Esophagus muscularis mucosa (tissue), 4 donors: ENCODE data around the gene SPINK2. TPM values are rescaled to one million over a fixed set of nuclear protein-coding genes. Genes with fewer than 3 reads are reported as not detected.

Source experiments
- DNase-seq: peaks from one replicate; pipeline ENCODE4 v3.0.0-alpha.2; 2017; ENCODE audit errors: extremely low spot score
- H3K27ac ChIP-seq, 4 donors: fragments of 200-600 bp; sonication (generic); replicated peaks in 1 of 4; 1 replicate in 3 of 4; 2 replicates in 1 of 4; pipeline ENCODE4 v1.5.1; 2016 to 2019; ENCODE audit warnings: mild to moderate bottlenecking in 1 of 4
- H3K27me3 ChIP-seq, 4 donors: fragments of 200-600 bp; sonication (generic); one replicate each; pipeline versions ENCODE4 v1.5.1 to v1.6.0; 2016 to 2019
- H3K36me3 ChIP-seq, 4 donors: fragments of 200-600 bp; sonication (generic); one replicate each; pipeline ENCODE4 v1.5.1; 2016 to 2019
- H3K4me1 ChIP-seq, 4 donors: fragments of 200-600 bp; sonication (generic); one replicate each; pipeline ENCODE4 v1.5.1; 2016 to 2019
- H3K4me3 ChIP-seq, 4 donors: fragments of 200-600 bp; sonication (generic); 1 replicate in 2 of 4; 2 replicates in 2 of 4; pipeline ENCODE4 v1.5.1; 2016 to 2019; ENCODE audit warnings: mild to moderate bottlenecking in 4 of 4, moderate library complexity in 1 of 4
- H3K9me3 ChIP-seq, 4 donors: fragments of 200-600 bp; sonication (generic); 1 replicate in 3 of 4; 2 replicates in 1 of 4; pipeline ENCODE4 v1.5.1; 2016 to 2019
- EP300 ChIP-seq: sonication (generic); formaldehyde crosslinking; IDR thresholded peaks from one replicate; pipeline ENCODE4 v1.6.1; 2017; ENCODE audit warnings: antibody characterized with exemption
- POLR2A ChIP-seq: fragments of 450-650 bp; IDR thresholded peaks from one replicate; pipeline ENCODE4 v1.6.1; 2017; ENCODE audit warnings: antibody characterized with exemption, moderate library complexity, mild to moderate bottlenecking, low read depth
- POLR2AphosphoS5 ChIP-seq, 2 donors: sonication (generic); formaldehyde crosslinking; IDR thresholded peaks; one replicate each; pipeline ENCODE4 v1.6.1; 2017; ENCODE audit warnings: antibody characterized with exemption in 2 of 2
- WGBS: methylation state at CpG from one replicate; pipeline ENCODE4 v1.1.5; 2018; 5-methylcytosine and 5-hydroxymethylcytosine counted together
- intact Hi-C: fragments of 100-400 bp; cut with DNase I; formaldehyde crosslinking; loops from one replicate; pipeline ENCODE4 v1.15.1; 2023
- total RNA-seq, 4 donors: library from RNA; depleted of rRNA; stranded (reverse); fragments of >200 nt; gene quantifications; one replicate each; pipeline versions ENCODE4 v1.1.0 to v1.2.1, GENCODE V29; 2016
- TF ChIP-seq, protein P1 (sequence below), 3 experiments: fragments of 200-600 bp in 2 of 3; fragments of 450-650 bp in 1 of 3; sonication (generic) in 2 of 3; IDR thresholded peaks; one replicate each; pipeline ENCODE4 v1.5.1; 2017 to 2019; ENCODE audit warnings: antibody characterized with exemption in 3 of 3, mild to moderate bottlenecking in 2 of 3, moderate library complexity in 1 of 3

The SPINK2 gene
- total RNA-seq, 4 donors from 2014 or later = not detected

DNA sequence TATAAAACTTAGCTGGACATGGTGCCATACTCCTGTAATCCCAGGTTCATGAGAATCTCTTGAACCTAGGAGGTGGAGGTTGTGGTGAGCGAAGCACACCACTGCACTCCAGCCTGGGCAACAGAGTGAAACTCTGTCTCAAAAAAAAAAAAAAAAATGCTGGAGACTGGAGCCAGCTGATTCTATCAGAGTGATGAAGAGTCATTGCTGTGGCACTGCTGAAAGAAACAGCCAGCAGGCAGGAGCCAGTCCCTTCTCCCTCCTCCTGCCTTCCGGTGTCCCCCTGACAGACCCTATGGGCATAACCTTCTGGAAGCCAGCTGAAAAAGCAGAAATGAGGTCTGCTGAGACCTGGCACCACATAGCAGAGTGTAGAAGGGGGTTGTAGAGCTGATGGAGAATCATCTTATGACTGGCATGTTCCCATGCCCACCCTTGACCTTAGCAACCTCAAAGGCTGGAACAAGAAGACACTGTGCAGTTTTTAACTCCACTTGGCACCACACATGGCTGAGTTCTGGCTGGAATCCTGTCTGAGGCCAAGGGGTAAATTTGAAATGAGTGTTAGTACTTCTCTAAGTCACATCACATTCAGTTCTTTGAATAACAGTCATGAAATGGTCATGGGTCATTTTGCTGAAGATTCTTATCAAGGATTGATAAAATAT is 2.6 kb upstream of the SPINK2 start:
- 65% methylated on average over 2 of the region's 2 CpGs for WGBS
- intact Hi-C loops = no loop called here

DNA sequence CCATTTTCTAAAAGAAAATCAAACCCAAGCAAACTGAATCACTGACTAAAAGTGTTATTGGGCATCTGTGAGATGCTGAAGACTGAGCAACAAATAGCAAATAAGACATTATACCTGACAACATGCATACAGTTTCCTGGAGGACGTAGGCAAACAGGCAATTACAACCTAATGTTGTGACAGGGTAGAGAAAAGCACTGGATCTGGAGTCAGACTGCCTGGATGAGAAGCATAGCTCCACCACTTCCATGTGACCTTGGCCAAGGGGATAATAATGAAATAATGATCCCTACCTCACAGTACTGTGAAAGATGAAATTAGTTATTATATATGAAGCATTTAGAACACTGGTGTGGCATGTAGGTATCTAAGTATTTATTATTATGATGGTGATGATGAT is 2.7 kb downstream of the SPINK2 start:
- TF ChIP-seq, protein P1, sequence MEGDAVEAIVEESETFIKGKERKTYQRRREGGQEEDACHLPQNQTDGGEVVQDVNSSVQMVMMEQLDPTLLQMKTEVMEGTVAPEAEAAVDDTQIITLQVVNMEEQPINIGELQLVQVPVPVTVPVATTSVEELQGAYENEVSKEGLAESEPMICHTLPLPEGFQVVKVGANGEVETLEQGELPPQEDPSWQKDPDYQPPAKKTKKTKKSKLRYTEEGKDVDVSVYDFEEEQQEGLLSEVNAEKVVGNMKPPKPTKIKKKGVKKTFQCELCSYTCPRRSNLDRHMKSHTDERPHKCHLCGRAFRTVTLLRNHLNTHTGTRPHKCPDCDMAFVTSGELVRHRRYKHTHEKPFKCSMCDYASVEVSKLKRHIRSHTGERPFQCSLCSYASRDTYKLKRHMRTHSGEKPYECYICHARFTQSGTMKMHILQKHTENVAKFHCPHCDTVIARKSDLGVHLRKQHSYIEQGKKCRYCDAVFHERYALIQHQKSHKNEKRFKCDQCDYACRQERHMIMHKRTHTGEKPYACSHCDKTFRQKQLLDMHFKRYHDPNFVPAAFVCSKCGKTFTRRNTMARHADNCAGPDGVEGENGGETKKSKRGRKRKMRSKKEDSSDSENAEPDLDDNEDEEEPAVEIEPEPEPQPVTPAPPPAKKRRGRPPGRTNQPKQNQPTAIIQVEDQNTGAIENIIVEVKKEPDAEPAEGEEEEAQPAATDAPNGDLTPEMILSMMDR (IDR thresholded peaks at IDR 0.05) = no peak
- TF ChIP-seq POLR2A (no peak), POLR2AphosphoS5 (IDR thresholded peaks at IDR 0.05) (no peak), EP300 (no peak)
- Histone ChIP-seq H3K9me3 (no peaks in the 10 kb centered on the region), H3K27me3 (peaks cover 0 to 43% (median 6%) of the 10 kb centered on the region in 4 donors), H3K36me3 (no peaks in the 10 kb centered on the region), H3K27ac (no peak overlapping the region), H3K4me3 (no peak overlapping the region), H3K4me1 (peaks cover 4 to 10% (median 9%) of the 10 kb centered on the region in 4 donors)
- no peak for DNase-seq
- WGBS = 67% methylated on average over 1 of the region's 1 CpG
- intact Hi-C loops = no loop called here

More for the DNA sequence above, 2.6 kb upstream of the SPINK2 start:
- Histone ChIP-seq H3K9me3 (no peaks in the 10 kb centered on the region), H3K4me1 (peaks cover 4 to 10% (median 9%) of the 10 kb centered on the region in 4 donors), H3K27me3 (peaks cover 0 to 37% (median 6%) of the 10 kb centered on the region in 4 donors), H3K4me3 (no peak overlapping the region), H3K27ac (no peak overlapping the region), H3K36me3 (no peaks in the 10 kb centered on the region)
- TF ChIP-seq, protein P1 (IDR thresholded peaks at IDR 0.05) = no peak
- no peak for TF ChIP-seq EP300
- TF ChIP-seq POLR2AphosphoS5 (IDR thresholded peaks at IDR 0.05) = no peak
- TF ChIP-seq POLR2A = no peak
- no peak for DNase-seq

DNA sequence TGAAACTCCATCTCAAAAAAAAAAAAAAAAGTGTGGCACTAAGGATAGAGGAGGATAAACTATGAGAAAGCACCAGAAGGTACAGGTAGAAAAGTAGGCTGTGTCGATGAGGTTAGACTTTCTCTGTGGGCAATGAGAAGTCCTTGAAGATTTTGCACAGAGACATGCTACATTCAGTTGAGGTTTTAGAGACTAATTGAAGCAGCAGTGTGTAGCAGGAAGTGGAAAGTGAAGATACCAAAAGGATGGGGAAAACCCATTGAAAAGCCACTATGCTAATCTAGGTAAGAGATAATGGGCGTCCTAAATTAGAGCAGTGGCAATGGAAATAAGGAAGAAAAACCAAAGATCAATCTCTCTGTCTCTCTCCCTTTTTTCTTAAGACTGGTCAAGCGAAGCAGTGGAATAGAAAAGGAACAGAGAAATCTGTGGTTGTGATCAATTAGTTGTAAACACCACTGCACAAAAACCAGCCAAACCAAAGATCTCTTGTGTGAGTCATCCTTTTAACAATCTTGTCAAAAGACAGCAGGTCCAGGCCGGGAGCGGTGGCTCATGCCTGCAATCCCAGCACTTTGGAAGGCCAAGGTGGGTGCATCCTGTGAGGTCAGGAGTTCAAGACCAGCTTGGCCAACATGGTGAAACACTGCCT is 3.5 kb downstream of the SPINK2 start:
- Histone ChIP-seq H3K4me1 (peaks cover 4 to 10% (median 9%) of the 10 kb centered on the region in 4 donors), H3K27me3 (peaks cover 0 to 35% (median 6%) of the 10 kb centered on the region in 4 donors), H3K4me3 (no peak overlapping the region), H3K27ac (no peak overlapping the region), H3K9me3 (no peaks in the 10 kb centered on the region), H3K36me3 (no peaks in the 10 kb centered on the region)
- WGBS = 79% methylated on average over 4 of the region's 5 CpGs
- no peak for TF ChIP-seq POLR2AphosphoS5 (IDR thresholded peaks at IDR 0.05)
- no peak for TF ChIP-seq EP300
- no peak for TF ChIP-seq POLR2A
- TF ChIP-seq, protein P1 (IDR thresholded peaks at IDR 0.05) = no peak
- intact Hi-C loops = no loop called here
- DNase-seq = no peak

DNA sequence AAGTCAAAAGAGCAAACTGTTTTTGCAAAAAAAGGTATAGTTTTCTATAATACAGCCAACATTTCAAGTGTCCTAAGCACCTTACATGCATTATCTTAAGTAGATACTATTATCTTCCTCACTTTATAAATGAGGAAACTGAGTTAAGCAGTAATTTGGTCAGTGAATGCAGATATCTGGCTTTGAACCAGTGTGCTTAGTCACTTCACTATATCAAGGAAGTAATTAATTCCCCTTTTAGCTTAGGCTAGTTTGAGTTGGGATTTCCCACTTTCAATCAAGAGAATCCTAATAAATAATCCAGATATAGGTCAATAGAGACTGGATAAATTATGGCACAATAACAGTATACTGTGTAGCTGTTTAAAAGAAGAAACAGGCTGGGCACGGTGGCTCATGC is 14.8 kb downstream of the SPINK2 start:
- no peak for DNase-seq
- intact Hi-C loops = no loop called here
- no peaks in the 10 kb centered on the region for H3K4me1 ChIP-seq
- no peaks in the 10 kb centered on the region for H3K36me3 ChIP-seq
- H3K9me3 ChIP-seq = no peaks in the 10 kb centered on the region
- H3K27me3 ChIP-seq = peaks cover 0 to 10% (median 0%) of the 10 kb centered on the region in 4 donors
- no peak overlapping the region for H3K27ac ChIP-seq
- TF ChIP-seq, protein P1 (IDR thresholded peaks at IDR 0.05) = no peak
- TF ChIP-seq POLR2AphosphoS5 (IDR thresholded peaks at IDR 0.05) = no peak
- TF ChIP-seq POLR2A = no peak
- TF ChIP-seq EP300 = no peak
- 78% methylated on average over 1 of the region's 1 CpG for WGBS
- no peak overlapping the region for H3K4me3 ChIP-seq
